Right lung (tissue), 10 donors: ENCODE results near the gene AOC2. TPM values are rescaled to one million over a fixed set of nuclear protein-coding genes. Genes with fewer than 3 reads are reported as not detected.
A peak's percentile ranks its signal among the peaks of the same experiment; 100 is the strongest.

Source experiments
- DNase-seq, 2 donors: peaks; one replicate each; pipeline ENCODE4 v3.0.0-alpha.2; 2013
- long read RNA-seq, 8 donors: transcript quantifications; one replicate each; lab custom pipeline, GENCODE V29; 2026
- polyA plus RNA-seq, 5 donors: library from polyadenylated mRNA; unstranded; fragments of 120-200 nt; gene quantifications; one replicate each; pipeline versions ENCODE4 v1.2.1 to v1.2.3, GENCODE V29; 2013; ENCODE audit warnings: inconsistent platforms in 1 of 5, low replicate concordance in 1 of 5; ENCODE audit not compliant: insufficient read length in 5 of 5, insufficient read depth in 1 of 5

The AOC2 gene
- 1 to 10 TPM; 1.8 to 3.1 (median 2.6) TPM for polyA plus RNA-seq
- long read RNA-seq, donor 1 = 0 reads
- long read RNA-seq, donor 2 = 0 reads
- long read RNA-seq, donor 3 = 0 reads
- long read RNA-seq, donor 4 = 0 reads
- long read RNA-seq, donor 5, partial matches to known transcripts = 0 of 1 reads
- long read RNA-seq, donor 5, other reads (novel, unspliced or antisense) = 0 of 1 reads
- long read RNA-seq, donor 6, partial matches to known transcripts = 0 of 1 reads
- long read RNA-seq, donor 6, other reads (novel, unspliced or antisense) = 0 of 1 reads
- long read RNA-seq, donor 7 = 0 reads
- long read RNA-seq, donor 8 = 0 reads

GRCh38 chr17:42844271-42844670 is at the start of gene AOC2:
Gene AOC2 (plus strand): TSS chr17:42844580. CDS start chr17:42844627, 47 bp downstream.
- DNase-seq = no peak

GRCh38 chr17:42795061-42795460 is 49.3 kb upstream of the AOC2 start:
- no peak for DNase-seq

- DNase-seq = no peak
Observed at GRCh38 chr17:42795465-42795864, 48.9 kb upstream of the AOC2 start.

GRCh38 chr17:42796066-42796758 is 48.2 kb upstream of the AOC2 start:
- DNase-seq = no peak

GRCh38 chr17:42797067-42798007 is 47.0 kb upstream of the AOC2 start:
- DNase-seq = no peak

GRCh38 chr17:42798011-42798382 is 46.4 kb upstream of the AOC2 start:
- DNase-seq = no peak

GRCh38 chr17:42798383-42799380 is 45.7 kb upstream of the AOC2 start, which contains the start of the genes CNTD1 and COA3:
Gene CNTD1 (plus strand): TSS chr17:42798861. CDS start chr17:42799068, 207 bp downstream.
Gene COA3 (minus strand): TSS chr17:42798704. CDS start chr17:42798681, 23 bp downstream.
- peak; percentile 79 to 82 for DNase-seq

GRCh38 chr17:42803074-42803883 is 41.1 kb upstream of the AOC2 start:
- DNase-seq = no peak

- DNase-seq = no peak
Observed at GRCh38 chr17:42804918-42805367, 39.4 kb upstream of the AOC2 start.

GRCh38 chr17:42806249-42806648 is 38.1 kb upstream of the AOC2 start:
- DNase-seq = no peak

- no peak for DNase-seq
Observed at GRCh38 chr17:42809250-42809649, 35.1 kb upstream of the AOC2 start.

- DNase-seq = peak; percentile 51 to 57
Observed at GRCh38 chr17:42814633-42815399, 29.6 kb upstream of the AOC2 start.

- no peak for DNase-seq
Observed at GRCh38 chr17:42817866-42818265, 26.5 kb upstream of the AOC2 start.

- no peak for DNase-seq
Observed at GRCh38 chr17:42818379-42818778, 26.0 kb upstream of the AOC2 start.

GRCh38 chr17:42819939-42820535 is 24.3 kb upstream of the AOC2 start:
- DNase-seq = no peak

GRCh38 chr17:42821176-42821575 is 23.2 kb upstream of the AOC2 start:
- DNase-seq = no peak

- no peak for DNase-seq
Observed at GRCh38 chr17:42827472-42827871, 16.9 kb upstream of the AOC2 start.

- no peak for DNase-seq
Observed at GRCh38 chr17:42830971-42831370, 13.4 kb upstream of the AOC2 start.
